NCI-H187 treated with DMSO at 0.1 percent for 48 hours (cell line): ENCODE measurements around the gene NT5C1B.
"Not testable (repeated sequence)": the region's sequence is repeated elsewhere in the genome, so short reads cannot be mapped to it uniquely, and the experiment has no call there.

Experiments used
- DNase-seq: peaks from one replicate; lab custom pipeline; 2025; lab: John Stamatoyannopoulos, UW

The NT5C1B gene

DNA sequence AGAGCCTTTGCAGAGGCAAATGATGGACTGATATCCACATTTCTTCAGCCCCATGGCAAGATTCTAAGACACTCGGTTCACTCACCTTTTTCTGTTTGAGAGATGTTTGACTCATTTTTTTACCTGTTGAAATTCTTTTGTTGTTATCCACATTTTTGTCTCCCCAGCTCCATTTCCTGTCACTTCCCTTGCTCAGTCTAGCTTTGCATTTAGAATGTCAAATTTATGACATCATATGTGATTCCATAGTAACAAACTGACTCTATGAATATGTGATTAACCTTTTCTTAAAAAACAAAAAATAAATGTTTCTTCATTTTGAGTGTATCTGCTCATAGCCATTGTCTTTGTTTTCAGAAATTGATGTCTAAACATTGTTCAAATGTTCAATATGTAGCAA lies at the start of gene NT5C1B:
NT5C1B (minus strand) TSS at position 216 of the 400 bp plus-strand sequence; CDS start at position 115, 101 bp downstream.
- DNase-seq: no peak

DNA sequence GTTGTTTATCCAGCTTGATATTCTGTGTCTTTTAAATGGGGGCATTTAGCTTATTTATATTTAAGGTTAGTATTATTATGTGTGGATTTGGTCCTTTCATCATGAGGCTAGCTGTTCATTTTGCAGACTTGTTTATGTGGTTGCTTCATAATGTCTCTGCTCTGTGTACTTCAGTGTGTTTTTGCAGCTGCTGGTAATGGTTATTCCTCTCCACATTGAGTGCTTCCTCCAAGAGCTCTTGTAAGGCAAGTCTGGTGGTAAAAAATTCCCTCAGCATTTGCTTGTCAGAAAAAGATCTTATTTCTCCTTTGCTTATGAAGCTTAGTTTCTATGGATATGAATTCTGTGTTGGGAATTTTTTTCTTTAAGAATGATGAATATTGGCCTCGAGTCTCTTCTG lies 47.8 kb upstream of the NT5C1B start:
- no peak for DNase-seq

DNA sequence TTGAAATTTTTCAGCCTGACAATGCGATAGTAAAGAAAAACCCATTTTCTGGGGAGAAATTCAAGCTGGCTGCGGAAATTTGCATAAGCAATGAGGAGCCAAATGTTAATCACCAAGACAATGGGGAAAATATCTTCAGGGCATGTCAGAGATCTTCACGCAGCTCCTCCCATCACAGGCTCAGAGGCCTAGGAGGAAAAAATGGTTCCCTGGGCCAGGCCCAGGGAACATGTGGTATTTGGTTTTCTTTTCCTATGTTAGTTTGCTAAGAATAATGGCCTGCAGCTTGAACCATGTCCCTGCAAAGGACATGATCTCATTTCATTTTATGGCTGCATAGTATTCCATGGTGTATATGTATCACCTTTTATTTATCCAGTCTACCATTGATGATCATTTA lies 43.3 kb upstream of the NT5C1B start:
- DNase-seq: not testable (repeated sequence)

DNA sequence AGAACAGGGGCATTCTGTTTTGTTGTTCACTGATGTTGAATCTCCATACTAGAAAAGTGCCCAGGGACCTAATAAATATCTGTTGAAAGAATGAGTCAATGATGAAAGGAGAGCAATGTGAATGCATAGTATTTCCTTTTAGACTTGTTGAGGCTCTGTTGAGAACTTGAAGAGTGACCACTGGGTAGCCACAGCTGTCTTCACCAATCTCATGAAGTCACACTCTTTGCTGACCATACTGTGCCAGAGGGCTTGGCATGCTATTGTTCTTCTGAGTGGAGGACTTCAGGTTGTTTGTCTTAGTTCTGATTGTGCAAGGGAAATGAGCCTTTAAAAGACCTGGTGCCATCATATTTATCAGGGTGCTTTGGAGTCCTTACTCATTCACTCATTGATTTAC lies 41.6 kb upstream of the NT5C1B start:
- DNase-seq: no peak

GRCh38 chr2:18630541-18630940 lies 41.2 kb upstream of the NT5C1B start:
- DNase-seq: no peak

DNA sequence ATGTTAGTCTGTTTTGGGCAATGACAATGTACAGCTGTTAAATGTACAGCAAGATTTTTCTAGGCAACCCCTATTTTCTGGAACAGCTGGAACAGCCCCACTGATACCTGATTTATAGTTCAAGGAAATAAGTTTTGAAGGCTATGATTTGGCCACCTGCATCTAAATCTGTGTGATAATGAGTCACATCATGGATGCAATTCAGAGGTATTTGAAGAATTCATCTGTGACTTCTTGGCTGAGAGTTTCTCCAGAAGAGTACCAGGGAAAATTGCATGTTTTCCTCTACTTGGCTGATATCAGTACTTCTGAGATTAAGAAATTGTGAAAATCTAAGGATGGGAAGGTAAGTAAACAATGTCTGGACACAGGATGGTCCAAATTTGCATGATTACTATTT lies 40.7 kb upstream of the NT5C1B start:
- no peak for DNase-seq

- DNase-seq: no peak
Measured at GRCh38 chr2:18626958-18627650, 37.7 kb upstream of the NT5C1B start.

- DNase-seq: no peak
Measured at GRCh38 chr2:18626256-18626668, 36.9 kb upstream of the NT5C1B start.

DNA sequence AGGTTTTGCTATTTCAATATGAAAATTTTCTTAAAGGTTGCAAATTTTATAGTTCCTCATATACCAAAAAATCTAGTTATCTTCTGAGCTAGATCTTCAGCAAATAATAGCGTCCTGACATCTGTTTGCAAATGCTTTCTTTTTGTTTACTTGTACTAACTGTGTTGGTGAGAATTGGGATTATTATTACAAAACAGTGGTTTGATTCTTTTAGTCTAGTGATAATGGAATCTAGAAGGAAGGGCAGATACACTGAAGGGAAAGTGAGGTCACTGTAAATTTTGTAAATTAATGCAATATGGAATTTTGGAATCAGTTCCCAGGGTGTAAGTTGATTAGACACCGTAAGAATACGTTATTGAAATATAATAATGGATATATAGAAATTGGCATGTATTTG lies 36.2 kb upstream of the NT5C1B start:
- no peak for DNase-seq

DNA sequence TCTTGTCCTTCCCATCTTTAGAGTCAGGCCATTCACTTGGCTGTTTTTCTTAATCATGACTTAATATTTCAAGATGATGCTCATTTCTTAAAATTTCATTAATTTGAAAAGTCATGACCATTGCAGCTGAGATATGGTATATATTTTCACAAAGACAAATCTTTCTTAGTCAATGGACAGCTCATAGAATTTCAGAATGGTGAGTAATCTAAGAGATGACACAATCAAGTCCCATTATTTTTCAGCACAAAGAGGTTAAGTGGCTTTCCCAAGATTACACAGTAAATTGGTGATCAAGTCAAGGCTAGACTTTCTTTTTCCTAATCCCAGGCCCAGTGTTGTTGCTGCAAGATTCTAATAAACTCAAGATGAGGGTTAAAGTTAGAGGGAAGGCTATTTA lies 34.4 kb upstream of the NT5C1B start:
- DNase-seq: no peak

DNA sequence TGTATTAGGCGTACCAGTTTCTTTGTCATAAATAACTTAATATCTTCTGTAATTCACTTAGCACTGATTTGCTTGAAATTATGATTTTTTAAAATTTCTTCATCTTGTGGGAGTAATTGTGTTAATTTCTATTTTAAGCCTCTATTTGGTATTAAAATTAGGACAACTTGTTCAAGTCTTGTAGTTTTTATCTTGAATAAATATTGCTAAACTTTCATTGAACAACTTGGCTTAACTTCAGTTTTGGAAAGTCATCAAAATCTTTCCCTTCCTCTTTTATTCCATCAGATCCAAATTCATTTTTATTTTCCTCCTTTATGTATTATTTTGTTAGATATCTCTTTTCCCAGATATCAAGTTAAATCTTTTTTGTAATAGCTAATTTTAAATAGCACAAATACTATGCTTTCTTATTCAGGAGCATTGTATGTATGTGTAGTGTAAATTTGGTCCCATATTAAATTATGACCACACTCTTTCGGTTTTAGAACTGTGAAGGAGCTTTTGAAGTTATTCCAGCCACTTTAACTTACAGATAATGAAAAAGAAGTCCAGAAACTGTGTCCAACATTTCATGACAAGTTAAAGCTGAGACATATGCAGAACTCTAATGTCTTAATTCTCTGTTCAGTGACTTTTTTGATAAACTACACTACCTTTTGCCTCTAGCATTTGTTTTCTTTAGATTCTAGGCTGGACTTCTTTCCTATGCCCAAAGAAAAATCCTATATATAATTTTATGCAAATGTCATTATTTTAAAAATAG lies 31.7 kb upstream of the NT5C1B start:
- no peak for DNase-seq

DNA sequence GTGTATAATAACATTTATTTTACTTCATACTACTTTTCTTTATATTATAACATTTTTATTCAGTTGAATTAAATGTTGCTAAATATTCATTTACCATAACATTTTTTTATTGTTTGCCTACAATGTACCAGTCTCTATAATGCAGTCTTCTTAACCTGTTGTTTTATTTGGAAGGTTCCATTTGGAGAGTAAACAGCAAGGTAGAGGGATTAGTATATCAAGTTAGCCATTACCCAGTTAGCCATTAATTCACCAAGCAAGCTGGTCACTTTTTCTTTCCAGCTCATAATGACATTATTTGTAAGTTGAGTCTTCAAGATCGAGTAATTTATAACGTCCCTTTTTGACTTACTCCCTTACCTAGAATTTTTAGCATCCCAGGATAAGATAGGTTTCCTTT lies 29.7 kb upstream of the NT5C1B start:
- DNase-seq: no peak

DNA sequence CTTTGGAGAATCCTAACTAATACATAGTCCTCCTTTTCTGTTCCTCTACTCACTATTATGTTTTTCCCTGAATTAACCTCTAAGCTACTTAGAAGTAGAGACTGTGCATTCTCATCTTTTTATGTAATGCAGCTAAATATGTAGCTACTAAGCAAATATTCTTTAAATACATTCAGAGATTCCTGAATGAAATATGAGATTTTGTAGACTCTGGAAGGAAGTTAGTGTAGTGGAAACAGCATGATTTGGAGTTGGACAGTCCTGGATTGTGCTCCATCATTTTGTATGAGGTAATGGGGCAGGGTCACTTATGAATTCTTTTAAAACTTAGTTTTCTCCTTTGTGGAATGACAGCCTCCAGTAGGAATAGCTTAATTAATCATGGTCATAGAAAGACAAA lies 24.7 kb upstream of the NT5C1B start:
- no peak for DNase-seq

GRCh38 chr2:18612133-18612532 lies 22.8 kb upstream of the NT5C1B start:
- DNase-seq: no peak

GRCh38 chr2:18611604-18612003 lies 22.2 kb upstream of the NT5C1B start:
- DNase-seq: no peak

DNA sequence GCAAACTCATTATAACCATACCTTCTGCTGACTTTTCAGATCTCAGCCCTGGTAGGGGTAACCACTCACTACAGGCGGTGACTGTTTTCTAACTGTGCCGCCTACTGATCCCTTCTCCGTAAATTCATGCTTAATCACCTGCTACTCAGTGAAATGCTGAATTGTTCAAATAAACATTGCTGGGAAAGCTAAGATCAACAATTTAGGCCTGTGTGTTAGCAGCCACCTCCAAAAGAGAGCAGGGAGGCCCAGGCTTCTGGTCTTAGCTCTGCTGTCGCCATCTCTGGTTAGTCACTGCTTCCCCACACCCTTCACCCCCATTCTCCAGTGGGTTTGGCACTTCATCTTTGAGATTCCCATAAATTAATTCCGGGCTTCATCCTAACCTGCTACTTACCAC lies 21.8 kb upstream of the NT5C1B start:
- no peak for DNase-seq

GRCh38 chr2:18610651-18611050 lies 21.3 kb upstream of the NT5C1B start:
- DNase-seq: no peak

DNA sequence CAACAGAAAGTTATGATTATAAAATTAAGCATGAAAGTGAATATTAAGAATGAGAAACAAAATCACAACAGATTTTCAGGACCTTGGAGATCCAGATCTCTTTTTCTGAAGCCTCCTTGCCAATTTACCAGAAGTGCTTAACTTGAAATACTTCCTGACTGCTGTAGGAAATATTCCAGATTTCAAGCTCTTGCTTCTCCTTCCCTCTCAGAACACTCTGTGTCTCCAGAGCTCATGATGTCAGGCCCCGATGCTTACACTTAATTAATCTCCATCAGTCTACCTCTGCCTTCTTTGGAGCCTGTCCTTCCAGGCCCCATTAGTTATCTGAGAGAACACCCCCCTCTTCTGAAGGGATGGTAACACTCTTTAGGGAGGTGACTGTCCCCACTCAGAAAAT lies 20.7 kb upstream of the NT5C1B start:
- no peak for DNase-seq

DNA sequence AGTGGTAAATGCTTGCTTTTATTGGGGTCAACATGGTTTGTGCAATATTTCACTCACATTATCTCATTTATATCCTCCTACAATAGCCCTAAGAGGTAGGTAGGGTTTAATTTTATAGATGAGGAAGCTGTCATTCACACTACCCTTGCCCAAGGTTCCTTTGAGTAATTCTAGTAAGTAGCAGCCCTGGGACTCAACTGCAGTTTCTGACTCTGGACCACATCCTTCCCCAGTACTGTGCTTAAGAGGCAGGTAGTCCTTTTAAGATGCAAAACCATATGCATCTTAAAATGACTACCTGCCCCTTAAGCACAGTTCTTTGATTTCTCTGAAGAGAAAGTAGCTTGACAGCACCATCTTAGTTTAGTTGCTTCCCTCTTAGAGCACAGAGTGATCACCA lies 15.7 kb upstream of the NT5C1B start:
- no peak for DNase-seq

- DNase-seq: no peak
Measured at GRCh38 chr2:18604531-18604885, 15.1 kb upstream of the NT5C1B start.

DNA sequence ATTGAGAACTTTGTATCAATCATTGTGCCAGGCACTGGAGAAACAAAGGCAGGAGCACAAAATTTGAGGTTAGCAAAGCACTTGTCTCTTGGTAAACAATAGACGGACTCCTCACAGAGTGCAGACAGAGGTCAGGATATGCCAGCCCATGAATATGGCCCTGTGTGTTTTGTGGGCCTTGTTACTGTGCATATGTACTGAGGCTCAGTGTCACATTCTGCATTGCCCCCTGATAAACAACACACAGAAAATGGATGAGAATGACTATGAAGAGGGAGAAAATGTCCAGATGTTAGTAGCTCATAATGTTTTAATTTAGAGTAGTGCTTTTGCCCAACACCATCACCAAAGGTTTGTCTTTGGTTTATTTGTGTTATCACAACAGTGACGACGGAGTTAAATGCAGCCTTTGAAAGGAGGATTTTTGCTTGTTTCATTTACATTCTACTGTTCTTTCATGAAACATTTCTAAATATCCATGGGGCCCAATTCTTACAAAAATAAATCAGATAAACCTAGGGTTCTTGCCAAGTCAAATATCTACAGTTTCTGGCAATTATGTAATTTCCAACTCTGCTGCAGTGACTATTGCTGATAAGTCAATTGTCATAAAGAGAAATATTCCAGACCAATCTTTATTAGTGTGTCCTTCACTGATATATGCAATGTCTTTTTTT lies 14.6 kb upstream of the NT5C1B start:
- no peak for DNase-seq

DNA sequence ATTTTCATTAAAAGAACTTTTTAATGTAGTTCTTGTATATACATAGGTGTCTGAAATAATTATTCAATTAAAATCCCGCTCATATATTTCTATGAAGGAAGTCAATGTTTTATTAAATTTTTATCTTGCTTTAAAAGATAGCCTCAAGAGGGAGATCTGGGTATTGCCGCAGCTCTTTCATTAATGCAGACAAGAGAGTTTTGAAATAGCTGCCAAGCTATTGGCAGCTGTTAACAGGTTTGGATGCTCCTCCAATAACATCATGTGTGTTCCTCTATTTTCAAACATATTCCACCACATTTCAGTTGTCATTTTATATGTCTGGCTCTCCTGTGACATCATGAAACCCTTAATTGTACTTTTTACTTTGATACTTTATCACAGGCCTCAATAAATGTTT lies 12.9 kb upstream of the NT5C1B start:
- no peak for DNase-seq

GRCh38 chr2:18600255-18600613 lies 10.9 kb upstream of the NT5C1B start:
- no peak for DNase-seq
